Keratinocyte (primary cell): ENCODE data around the gene VCL. TPM values are rescaled to one million over a fixed set of nuclear protein-coding genes. Genes with fewer than 3 reads are reported as not detected.
"Not testable (repeated sequence)": the region's sequence is repeated elsewhere in the genome, so short reads cannot be mapped to it uniquely, and the experiment has no call there.

Experiments used
- DNase-seq: peaks from one replicate; pipeline ENCODE4 v3.0.0-alpha.2; 2011; ENCODE audit warnings: low read depth, missing footprints, low spot score
- FAIRE-seq: peaks from 2 replicates; lab custom pipeline; 2011; peaks lifted over from hg19 to GRCh38; lab: Jason Lieb, UNC
- H2AFZ ChIP-seq: 2 replicates; pipeline ENCODE4 v1.6.0; 2012; ENCODE audit warnings: low read length, control low read depth, inconsistent platforms; ENCODE audit not compliant: control insufficient read depth
- H3K27ac ChIP-seq: 2 replicates; pipeline ENCODE4 v1.5.1; 2011; ENCODE audit warnings: low read length; ENCODE audit not compliant: control insufficient read depth, insufficient read depth
- H3K27me3 ChIP-seq: 3 replicates; pipeline ENCODE4 v1.6.0; 2011; ENCODE audit warnings: low read length; ENCODE audit not compliant: control insufficient read depth, insufficient read depth; ENCODE audit errors: extremely low read depth
- H3K36me3 ChIP-seq, 2 experiments: 2 replicates in 1 of 2; 3 replicates in 1 of 2; pipeline ENCODE4 v1.5.1; 2011; ENCODE audit warnings: low read length in 2 of 2, mild to moderate bottlenecking in 1 of 2; ENCODE audit not compliant: control insufficient read depth in 2 of 2, insufficient read depth in 2 of 2; ENCODE audit errors: extremely low read depth in 1 of 2
- H3K4me1 ChIP-seq: 3 replicates; pipeline ENCODE4 v1.5.1; 2011; ENCODE audit warnings: low read length; ENCODE audit not compliant: control insufficient read depth, insufficient read depth; ENCODE audit errors: extremely low read depth
- H3K4me2 ChIP-seq: 3 replicates; pipeline ENCODE4 v1.6.0; 2011; ENCODE audit warnings: low read depth, low read length; ENCODE audit not compliant: control insufficient read depth, insufficient read depth; ENCODE audit errors: extremely low read depth
- H3K4me3 ChIP-seq, 3 experiments: fragments of 200-600 bp in 1 of 3; sonication (generic) in 1 of 3; 2 replicates in 2 of 3; 3 replicates in 1 of 3; pipeline ENCODE4 v1.5.1; 2011 to 2016; ENCODE audit warnings: low read length in 3 of 3, mild to moderate bottlenecking in 3 of 3, control low read depth in 2 of 3, inconsistent platforms in 1 of 3, low read depth in 1 of 3, mixed read lengths in 1 of 3, mixed run types in 1 of 3, moderate library complexity in 1 of 3; ENCODE audit not compliant: control insufficient read depth in 2 of 3, insufficient read depth in 2 of 3; ENCODE audit errors: extremely low read depth in 1 of 3
- H3K79me2 ChIP-seq: 2 replicates; pipeline ENCODE4 v1.6.0; 2012; ENCODE audit warnings: low read length; ENCODE audit not compliant: control insufficient read depth, insufficient read depth
- H3K9ac ChIP-seq: 3 replicates; pipeline ENCODE4 v1.6.0; 2011; ENCODE audit warnings: low read length; ENCODE audit not compliant: control insufficient read depth, insufficient read depth; ENCODE audit errors: extremely low read depth
- H3K9me1 ChIP-seq: 3 replicates; pipeline ENCODE4 v1.6.0; 2011; ENCODE audit warnings: low read length; ENCODE audit not compliant: control insufficient read depth, insufficient read depth; ENCODE audit errors: extremely low read depth
- H3K9me3 ChIP-seq: 2 replicates; pipeline ENCODE4 v1.5.1; 2012; ENCODE audit warnings: low read depth, low read length; ENCODE audit not compliant: control insufficient read depth
- H4K20me1 ChIP-seq: 3 replicates; pipeline ENCODE4 v1.6.0; 2011; ENCODE audit warnings: low read length; ENCODE audit not compliant: control insufficient read depth, insufficient read depth; ENCODE audit errors: extremely low read depth
- EZH2 ChIP-seq: IDR thresholded peaks from one replicate; pipeline ENCODE4 v1.6.1; 2012; ENCODE audit warnings: inconsistent platforms, mild to moderate bottlenecking, low read length, moderate library complexity
- dilution Hi-C: fragments of 300-500 bp; cut with MboI; formaldehyde crosslinking; loops from one replicate; pipeline ENCODE4 v1.7.0; 2020; ENCODE audit warnings: low sequenced_read_pairs; ENCODE audit not compliant: extremely low pct_ligation_motif_present
- polyA plus RNA-seq, 5 experiments: library from polyadenylated mRNA; depleted of rRNA in 3 of 5; stranded (reverse) in 3 of 5; stranded (forward) in 1 of 5; unstranded in 1 of 5; fragments of >200 nt; gene quantifications; 1 replicate in 1 of 5; 2 replicates in 3 of 5; 3 replicates in 1 of 5; pipeline versions ENCODE4 v1.2.1 to v1.2.3, GENCODE V29; 2011 to 2012; ENCODE audit warnings: missing spikeins in 2 of 5, low read depth in 1 of 5, low replicate concordance in 1 of 5
- TF ChIP-seq, protein P1 (sequence below), 3 experiments: IDR thresholded peaks in 1 of 3; conservative IDR thresholded peaks in 1 of 3; optimal IDR thresholded peaks in 1 of 3; 2 replicates in 2 of 3; 3 replicates in 1 of 3; pipeline versions ENCODE3 to v1.5.1; 2011; ENCODE audit warnings: low read length in 3 of 3, mild to moderate bottlenecking in 3 of 3, moderate library complexity in 2 of 3, control low read depth in 1 of 3, inconsistent platforms in 1 of 3; ENCODE audit not compliant: insufficient read depth in 2 of 3; ENCODE audit errors: extremely low read depth in 1 of 3

Gene VCL
- polyA plus RNA-seq, 1 donor (not counting 4 experiments of a cell fraction or from before 2014, with no cell fraction given): 102 TPM

DNA sequence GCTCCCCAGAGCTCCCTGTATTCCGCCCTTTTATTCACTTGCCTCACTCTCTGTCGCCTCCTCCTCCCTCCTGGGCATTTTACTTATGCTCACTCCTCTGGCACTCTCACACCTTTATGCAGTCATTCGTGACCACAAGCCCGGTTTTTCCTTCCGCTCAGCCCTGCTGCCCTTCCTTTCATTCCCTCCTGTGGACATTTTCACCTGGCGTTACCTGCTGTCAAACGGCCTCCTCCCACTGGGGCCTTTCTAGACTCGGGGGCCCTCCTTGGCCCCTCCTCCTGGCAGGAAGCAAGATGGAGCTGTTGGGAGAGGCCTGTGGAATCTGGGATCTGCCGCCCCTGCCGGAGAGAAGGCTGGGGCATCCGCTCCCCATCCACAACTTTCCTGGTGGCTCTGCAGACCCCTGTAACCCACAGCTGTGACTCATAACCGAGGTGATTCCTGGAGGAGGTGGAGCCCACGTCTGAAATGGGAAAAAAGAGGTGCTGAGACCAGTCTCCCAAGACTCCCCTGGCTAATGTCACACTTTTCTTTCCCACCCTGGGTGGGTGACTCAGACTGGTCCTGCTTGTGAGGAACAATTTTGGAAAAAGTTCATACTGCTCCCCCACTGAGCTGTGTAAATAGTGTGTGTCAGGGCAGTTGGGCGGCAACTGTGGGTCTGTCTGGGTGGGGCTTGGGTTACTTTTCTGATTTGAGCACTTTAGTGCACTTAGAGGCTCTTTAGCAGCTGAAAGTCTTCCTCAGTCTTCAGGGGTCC is 1.2 kb downstream of the VCL start:
- Histone ChIP-seq H3K4me3 (peak overlapping the region; percentile 62 to 87 (median 83)), H3K79me2 (peaks cover 58% of the 10 kb centered on the region), H3K9me3 (no peaks in the 10 kb centered on the region), H3K36me3 (peaks cover 5% of the 10 kb centered on the region in 2 experiments), H3K4me2 (peak overlapping the region; percentile 91), H4K20me1 (no peaks in the 10 kb centered on the region), H3K9me1 (no peaks in the 10 kb centered on the region), H3K4me1 (peaks cover 21% of the 10 kb centered on the region), H2AFZ (peak overlapping the region; percentile 2), H3K9ac (peak overlapping the region; percentile 89), H3K27me3 (no peaks in the 10 kb centered on the region), H3K27ac (peak overlapping the region; percentile 83)
- no peak for TF ChIP-seq EZH2
- TF ChIP-seq, protein P1, sequence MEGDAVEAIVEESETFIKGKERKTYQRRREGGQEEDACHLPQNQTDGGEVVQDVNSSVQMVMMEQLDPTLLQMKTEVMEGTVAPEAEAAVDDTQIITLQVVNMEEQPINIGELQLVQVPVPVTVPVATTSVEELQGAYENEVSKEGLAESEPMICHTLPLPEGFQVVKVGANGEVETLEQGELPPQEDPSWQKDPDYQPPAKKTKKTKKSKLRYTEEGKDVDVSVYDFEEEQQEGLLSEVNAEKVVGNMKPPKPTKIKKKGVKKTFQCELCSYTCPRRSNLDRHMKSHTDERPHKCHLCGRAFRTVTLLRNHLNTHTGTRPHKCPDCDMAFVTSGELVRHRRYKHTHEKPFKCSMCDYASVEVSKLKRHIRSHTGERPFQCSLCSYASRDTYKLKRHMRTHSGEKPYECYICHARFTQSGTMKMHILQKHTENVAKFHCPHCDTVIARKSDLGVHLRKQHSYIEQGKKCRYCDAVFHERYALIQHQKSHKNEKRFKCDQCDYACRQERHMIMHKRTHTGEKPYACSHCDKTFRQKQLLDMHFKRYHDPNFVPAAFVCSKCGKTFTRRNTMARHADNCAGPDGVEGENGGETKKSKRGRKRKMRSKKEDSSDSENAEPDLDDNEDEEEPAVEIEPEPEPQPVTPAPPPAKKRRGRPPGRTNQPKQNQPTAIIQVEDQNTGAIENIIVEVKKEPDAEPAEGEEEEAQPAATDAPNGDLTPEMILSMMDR (optimal IDR thresholded peaks at IDR 0.05 in 1 of 3, IDR thresholded peaks at IDR 0.05 in 1 of 3, conservative IDR thresholded peaks at IDR 0.05 in 1 of 3; ENCODE audit: extremely low read depth in 1 of 3, insufficient read depth in 2 of 3, low read length in 3 of 3): peak; percentile 39 to 64 (median 58)
- dilution Hi-C loops: no loop called here
- FAIRE-seq: no peak
- DNase-seq: no peak

DNA sequence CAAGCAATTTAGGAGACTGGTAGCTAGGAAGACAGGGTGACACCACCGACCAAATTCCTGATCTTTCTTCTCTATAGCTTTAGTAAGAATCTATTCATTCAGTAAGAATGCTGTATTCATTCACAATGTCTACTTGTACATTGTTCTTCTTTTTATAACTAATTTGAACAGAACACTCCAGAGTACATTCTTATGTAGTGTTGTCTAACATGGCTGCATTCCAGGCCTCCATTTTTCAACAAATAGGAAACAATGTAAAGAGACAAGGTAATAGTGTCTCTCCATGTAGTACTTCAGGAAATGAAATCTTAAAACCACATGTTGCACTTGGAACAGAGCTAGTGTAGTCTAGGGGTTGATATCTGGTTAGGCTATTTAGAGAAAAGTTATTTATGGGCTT is 1.8 kb downstream of the VCL start:
- Histone ChIP-seq H3K27me3 (no peaks in the 10 kb centered on the region), H3K9me3 (no peaks in the 10 kb centered on the region), H3K4me1 (peaks cover 21% of the 10 kb centered on the region), H4K20me1 (no peaks in the 10 kb centered on the region), H3K9me1 (no peaks in the 10 kb centered on the region), H3K4me2 (peak overlapping the region; percentile 91), H3K4me3 (peak overlapping the region; percentile 62 to 87 (median 83)), H3K9ac (peak overlapping the region; percentile 89), H2AFZ (no peak overlapping the region), H3K27ac (peak overlapping the region; percentile 83), H3K79me2 (peaks cover 64% of the 10 kb centered on the region), H3K36me3 (peaks cover 5% of the 10 kb centered on the region in 2 experiments)
- no peak for DNase-seq
- no peak for FAIRE-seq
- dilution Hi-C loops: no loop called here
- TF ChIP-seq EZH2: no peak
- TF ChIP-seq, protein P1 (optimal IDR thresholded peaks at IDR 0.05 in 1 of 3, IDR thresholded peaks at IDR 0.05 in 1 of 3, conservative IDR thresholded peaks at IDR 0.05 in 1 of 3; ENCODE audit: extremely low read depth in 1 of 3, insufficient read depth in 2 of 3, low read length in 3 of 3): no peak

DNA sequence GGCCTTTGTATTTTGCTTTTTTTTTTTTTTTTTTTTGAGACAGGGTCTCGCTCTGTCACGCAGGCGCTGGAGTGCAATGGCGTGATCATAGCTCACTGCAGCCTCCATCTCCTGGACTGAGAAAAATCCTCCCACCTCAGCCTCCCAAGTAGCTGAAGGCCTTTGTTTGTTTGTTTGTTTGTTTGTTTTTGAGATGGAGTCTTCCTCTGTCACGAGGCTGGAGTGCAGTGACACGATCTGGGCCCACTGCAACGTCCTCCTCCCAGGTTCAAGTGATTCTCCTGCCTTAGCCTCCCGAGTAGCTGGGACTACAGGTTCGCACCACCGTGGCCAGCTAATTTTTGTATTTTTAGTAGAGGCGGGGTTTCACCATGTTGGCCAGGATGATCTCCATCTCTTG is 2.3 kb downstream of the VCL start:
- H4K20me1 ChIP-seq, FAIRE-seq, H3K9ac ChIP-seq, H3K9me1 ChIP-seq, H2AFZ ChIP-seq, dilution Hi-C loops, H3K9me3 ChIP-seq, DNase-seq, H3K36me3 ChIP-seq, H3K27me3 ChIP-seq, H3K27ac ChIP-seq: not testable (repeated sequence)
- Histone ChIP-seq H3K4me1 (peaks cover 21% of the 10 kb centered on the region), H3K79me2 (peaks cover 68% of the 10 kb centered on the region), H3K4me2 (peak overlapping the region; percentile 91), H3K4me3 (peak overlapping the region; percentile 62 to 87 (median 83))
